ENCODE results near the gene HOXD8. TPM values are rescaled to one million over a fixed set of nuclear protein-coding genes. Genes with fewer than 3 reads are reported as not detected.

HOXD8 gene
- total RNA-seq, 1 donor = 3.3 TPM

- Histone ChIP-seq H4K20me1 (ENCODE audit: insufficient read depth, low read length) (no peaks in the 10 kb centered on the region), H3K4me1 (ENCODE audit: insufficient read depth, low read length) (peaks cover 9% of the 10 kb centered on the region), H3K4me2 (ENCODE audit: insufficient read depth, low read length) (no peak overlapping the region), H3K27ac (ENCODE audit: low read depth, low read length) (no peak overlapping the region), H3K27me3 (ENCODE audit: insufficient read depth, low read length) (peaks cover 97% of the 10 kb centered on the region), H2AFZ (ENCODE audit: low read length) (no peak overlapping the region), H3K9me3 (ENCODE audit: low read depth, low read length) (no peaks in the 10 kb centered on the region), H3K79me2 (ENCODE audit: insufficient read depth, low read length) (no peaks in the 10 kb centered on the region), H3K36me3 (ENCODE audit: insufficient read depth, low read length) (no peaks in the 10 kb centered on the region), H3K4me3 (ENCODE audit: insufficient read depth, low read length) (no peak overlapping the region)
- no peak for TF ChIP-seq CTCF (IDR thresholded peaks at IDR 0.05; ENCODE audit: extremely low read depth, low read depth, low read length)
- no peak for DNase-seq (ENCODE audit: insufficient read length, low spot score, missing footprints)
Observed at GRCh38 chr2:176093898-176094249, 35.6 kb upstream of the HOXD8 start.

- H2AFZ ChIP-seq (ENCODE audit: low read length) = no peak overlapping the region
- no peak overlapping the region for H3K4me2 ChIP-seq (ENCODE audit: insufficient read depth, low read length)
- peaks cover 97% of the 10 kb centered on the region for H3K27me3 ChIP-seq (ENCODE audit: insufficient read depth, low read length)
- no peaks in the 10 kb centered on the region for H4K20me1 ChIP-seq (ENCODE audit: insufficient read depth, low read length)
- no peaks in the 10 kb centered on the region for H3K79me2 ChIP-seq (ENCODE audit: insufficient read depth, low read length)
- H3K27ac ChIP-seq (ENCODE audit: low read depth, low read length) = no peak overlapping the region
- H3K4me1 ChIP-seq (ENCODE audit: insufficient read depth, low read length) = peaks cover 9% of the 10 kb centered on the region
- no peaks in the 10 kb centered on the region for H3K36me3 ChIP-seq (ENCODE audit: insufficient read depth, low read length)
- DNase-seq (ENCODE audit: insufficient read length, low spot score, missing footprints) = no peak
- H3K9me3 ChIP-seq (ENCODE audit: low read depth, low read length) = no peaks in the 10 kb centered on the region
- TF ChIP-seq CTCF (IDR thresholded peaks at IDR 0.05; ENCODE audit: extremely low read depth, low read depth, low read length) = no peak
- no peak overlapping the region for H3K4me3 ChIP-seq (ENCODE audit: insufficient read depth, low read length)
Observed at GRCh38 chr2:176094349-176094748, 35.2 kb upstream of the HOXD8 start.

GRCh38 chr2:176095421-176095820 lies 34.1 kb upstream of the HOXD8 start:
- Histone ChIP-seq H3K4me1 (ENCODE audit: insufficient read depth, low read length) (peaks cover 9% of the 10 kb centered on the region), H2AFZ (ENCODE audit: low read length) (no peak overlapping the region), H3K27me3 (ENCODE audit: insufficient read depth, low read length) (peaks cover 97% of the 10 kb centered on the region), H3K4me2 (ENCODE audit: insufficient read depth, low read length) (no peak overlapping the region), H3K79me2 (ENCODE audit: insufficient read depth, low read length) (no peaks in the 10 kb centered on the region), H3K4me3 (ENCODE audit: insufficient read depth, low read length) (no peak overlapping the region), H4K20me1 (ENCODE audit: insufficient read depth, low read length) (no peaks in the 10 kb centered on the region), H3K9me3 (ENCODE audit: low read depth, low read length) (no peaks in the 10 kb centered on the region), H3K27ac (ENCODE audit: low read depth, low read length) (no peak overlapping the region), H3K36me3 (ENCODE audit: insufficient read depth, low read length) (no peaks in the 10 kb centered on the region)
- DNase-seq (ENCODE audit: insufficient read length, low spot score, missing footprints) = no peak
- TF ChIP-seq CTCF (IDR thresholded peaks at IDR 0.05; ENCODE audit: extremely low read depth, low read depth, low read length) = no peak

GRCh38 chr2:176096243-176096985 lies 33.1 kb upstream of the HOXD8 start:
- no peaks in the 10 kb centered on the region for H3K79me2 ChIP-seq (ENCODE audit: insufficient read depth, low read length)
- peak overlapping the region; percentile 88 for H3K4me2 ChIP-seq (ENCODE audit: insufficient read depth, low read length)
- TF ChIP-seq CTCF (IDR thresholded peaks at IDR 0.05; ENCODE audit: extremely low read depth, low read depth, low read length) = no peak
- peaks cover 3% of the 10 kb centered on the region for H4K20me1 ChIP-seq (ENCODE audit: insufficient read depth, low read length)
- H3K4me3 ChIP-seq (ENCODE audit: insufficient read depth, low read length) = peak overlapping the region; percentile 65
- H2AFZ ChIP-seq (ENCODE audit: low read length) = peak overlapping the region; percentile 83
- no peak overlapping the region for H3K27ac ChIP-seq (ENCODE audit: low read depth, low read length)
- H3K4me1 ChIP-seq (ENCODE audit: insufficient read depth, low read length) = peaks cover 9% of the 10 kb centered on the region
- H3K9me3 ChIP-seq (ENCODE audit: low read depth, low read length) = no peaks in the 10 kb centered on the region
- DNase-seq (ENCODE audit: insufficient read length, low spot score, missing footprints) = no peak
- peaks cover 97% of the 10 kb centered on the region for H3K27me3 ChIP-seq (ENCODE audit: insufficient read depth, low read length)
- H3K36me3 ChIP-seq (ENCODE audit: insufficient read depth, low read length) = no peaks in the 10 kb centered on the region
